ENCODE measurements around the gene TUT7. TPM values are rescaled to one million over a fixed set of nuclear protein-coding genes. Genes with fewer than 3 reads are reported as not detected.
A peak's percentile ranks its signal among the peaks of the same experiment; 100 is the strongest.
"Not testable (repeated sequence)": the region's sequence is repeated elsewhere in the genome, so short reads cannot be mapped to it uniquely, and the experiment has no call there.

Gene TUT7
- total RNA-seq, 2 experiments from 2014 or later: 29.2 to 43.4 TPM

DNA sequence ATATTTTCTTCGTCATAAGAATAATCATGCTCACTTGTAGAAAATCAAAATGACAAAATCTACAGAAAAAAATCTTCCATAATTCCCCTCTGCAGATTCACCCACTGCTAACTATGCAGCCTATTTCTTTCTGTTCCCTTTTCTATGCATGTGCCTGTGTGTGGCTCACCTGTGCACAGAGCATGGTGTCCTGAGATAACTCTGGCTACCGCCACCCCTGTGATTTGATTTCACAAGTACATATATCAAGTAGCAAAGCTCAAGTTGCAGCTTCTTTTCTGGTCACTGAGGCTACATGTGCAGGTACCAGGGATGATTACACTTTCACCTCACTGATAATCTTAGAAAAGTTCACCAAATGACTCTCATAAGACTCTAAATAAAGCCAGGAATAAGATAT, 53.5 kb downstream of the TUT7 start:
- CTCF ChIA-PET (ENCODE audit: unreplicated experiment): no interaction called here
- no peak overlapping the region for H3K4me2 ChIP-seq (ENCODE audit: low read length)
- peaks cover 98% of the 10 kb centered on the region for H3K36me3 ChIP-seq (ENCODE audit: insufficient read depth, low read length)
- no peaks in the 10 kb centered on the region for H3K9me2 ChIP-seq (ENCODE audit: insufficient read depth, low read length)
- no peak overlapping the region for H3K4me3 ChIP-seq (ENCODE audit: low read depth, low read length, poor library complexity, severe bottlenecking)
- no peak overlapping the region for H2AFZ ChIP-seq (ENCODE audit: low read length)
- TF ChIP-seq EZH2phosphoT487 (IDR thresholded peaks at IDR 0.05; ENCODE audit: borderline replicate concordance, low read depth, low read length) (no peak), CTCF (conservative IDR thresholded peaks at IDR 0.05; ENCODE audit: low read length) (no peak)
- POLR2A ChIA-PET: interaction anchor here (1.4 kb wide), 1 partner anchor 9 kb away, joined by 3 read pairs; no protein-coding TSS in a partner anchor
- no peak overlapping the region for H3K27ac ChIP-seq (ENCODE audit: low read depth, low read length, poor library complexity, severe bottlenecking)
- intact Hi-C loops (cut with micrococcal nuclease; ENCODE audit: unreplicated experiment): no loop called here
- H3K9me3 ChIP-seq (ENCODE audit: low read length): no peaks in the 10 kb centered on the region
- H3K79me2 ChIP-seq (ENCODE audit: insufficient read depth, low read depth, low read length): no peaks in the 10 kb centered on the region
- BruUV-seq (replicated peaks): TSS peak; percentile 10
- no peak for DNase-seq (ENCODE audit: low spot score)
- no peaks in the 10 kb centered on the region for H4K20me1 ChIP-seq (ENCODE audit: insufficient read depth, low read length)
- H3K4me1 ChIP-seq (ENCODE audit: insufficient read depth, low read length, poor library complexity, severe bottlenecking): no peaks in the 10 kb centered on the region

GRCh38 chr9:86298873-86299272, 55.3 kb downstream of the TUT7 start:
- BruUV-seq (replicated peaks): no TSS peak
- Histone ChIP-seq H3K4me1 (ENCODE audit: insufficient read depth, low read length, poor library complexity, severe bottlenecking) (no peaks in the 10 kb centered on the region), H3K36me3 (ENCODE audit: insufficient read depth, low read length) (peaks cover 94% of the 10 kb centered on the region), H3K9me3 (ENCODE audit: low read length) (no peaks in the 10 kb centered on the region), H2AFZ (ENCODE audit: low read length) (no peak overlapping the region), H3K9me2 (ENCODE audit: insufficient read depth, low read length) (no peaks in the 10 kb centered on the region), H3K79me2 (ENCODE audit: insufficient read depth, low read depth, low read length) (no peaks in the 10 kb centered on the region), H4K20me1 (ENCODE audit: insufficient read depth, low read length) (0 out of 2 replicates have a peak, but pooled peaks cover 3% of the 10 kb centered on the region), H3K4me2 (ENCODE audit: low read length) (no peak overlapping the region), H3K4me3 (ENCODE audit: low read depth, low read length, poor library complexity, severe bottlenecking) (no peak overlapping the region), H3K27ac (ENCODE audit: low read depth, low read length, poor library complexity, severe bottlenecking) (no peak overlapping the region)
- DNase-seq (ENCODE audit: low spot score): no peak
- POLR2A ChIA-PET: interaction anchor here (0.6 to 1.5 kb wide), 2 partner anchors 9 to 52 kb away, joined by 3 to 4 read pairs; no protein-coding TSS in a partner anchor
- intact Hi-C loops (cut with micrococcal nuclease; ENCODE audit: unreplicated experiment): no loop called here
- TF ChIP-seq CTCF (conservative IDR thresholded peaks at IDR 0.05; ENCODE audit: low read length) (no peak), EZH2phosphoT487 (IDR thresholded peaks at IDR 0.05; ENCODE audit: borderline replicate concordance, low read depth, low read length) (no peak)
- CTCF ChIA-PET (ENCODE audit: unreplicated experiment): no interaction called here

DNA sequence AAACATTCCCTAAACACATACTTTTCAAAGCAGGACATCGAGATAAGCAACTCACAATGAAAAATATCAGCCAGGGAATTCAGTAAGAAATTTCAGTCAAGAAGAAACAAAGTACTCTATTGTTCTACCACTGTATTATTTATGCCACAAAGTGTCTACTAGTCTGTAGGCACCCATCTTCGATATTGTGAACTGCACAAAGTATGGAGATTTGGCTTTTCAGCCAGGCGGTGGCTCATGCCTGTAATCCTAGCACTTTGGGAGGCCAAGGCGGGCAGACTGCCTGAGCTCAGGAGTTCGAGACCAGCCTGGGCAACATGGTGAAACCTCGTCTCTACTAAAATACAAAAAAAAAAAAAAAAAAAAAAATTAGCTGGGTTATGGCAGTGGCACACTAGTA, 63.9 kb downstream of the TUT7 start:
- H4K20me1 ChIP-seq (ENCODE audit: insufficient read depth, low read length); H3K27ac ChIP-seq (ENCODE audit: low read depth, low read length, poor library complexity, severe bottlenecking); H3K79me2 ChIP-seq (ENCODE audit: insufficient read depth, low read depth, low read length); H3K4me2 ChIP-seq (ENCODE audit: low read length); H2AFZ ChIP-seq (ENCODE audit: low read length); H3K9me2 ChIP-seq (ENCODE audit: insufficient read depth, low read length); DNase-seq (ENCODE audit: low spot score); H3K4me3 ChIP-seq (ENCODE audit: low read depth, low read length, poor library complexity, severe bottlenecking); intact Hi-C loops (cut with micrococcal nuclease; ENCODE audit: unreplicated experiment); H3K9me3 ChIP-seq (ENCODE audit: low read length); BruUV-seq (replicated peaks); CTCF ChIA-PET (ENCODE audit: unreplicated experiment): not testable (repeated sequence)
- Histone ChIP-seq H3K4me1 (ENCODE audit: insufficient read depth, low read length, poor library complexity, severe bottlenecking) (peaks cover 14% of the 10 kb centered on the region), H3K36me3 (ENCODE audit: insufficient read depth, low read length) (peaks cover 25% of the 10 kb centered on the region; the same call in 1 of the 2 replicates)
- POLR2A ChIA-PET: interaction anchor here (0.7 kb wide), 1 partner anchor 249 kb away, joined by 5 read pairs; no protein-coding TSS in a partner anchor
